ENCODE results near the gene GRIA3.
"Not testable (repeated sequence)": the region's sequence is repeated elsewhere in the genome, so short reads cannot be mapped to it uniquely, and the experiment has no call there.

Gene GRIA3

GRCh38 chrX:123357941-123358340 lies 173.9 kb downstream of the GRIA3 start:
- no peak for DNase-seq (ENCODE audit: low read depth)

GRCh38 chrX:123358457-123358856 lies 174.4 kb downstream of the GRIA3 start:
- no peak for DNase-seq (ENCODE audit: low read depth)

GRCh38 chrX:123361371-123361770 lies 177.3 kb downstream of the GRIA3 start:
- no peak for DNase-seq (ENCODE audit: low read depth)

GRCh38 chrX:123386196-123386595 lies 202.1 kb downstream of the GRIA3 start:
- not testable (repeated sequence) for DNase-seq (ENCODE audit: low read depth)

- no peak for DNase-seq (ENCODE audit: low read depth)
These were observed 208.8 kb downstream of the GRIA3 start for GRCh38 chrX:123392921-123393320.

GRCh38 chrX:123399709-123400108 lies 215.6 kb downstream of the GRIA3 start:
- no peak for DNase-seq (ENCODE audit: low read depth)

- DNase-seq (ENCODE audit: low read depth): no peak
These were observed 221.2 kb downstream of the GRIA3 start for GRCh38 chrX:123405231-123405630.

- no peak for DNase-seq (ENCODE audit: low read depth)
These were observed 225.0 kb downstream of the GRIA3 start for GRCh38 chrX:123408821-123409737.

GRCh38 chrX:123422875-123423274 lies 238.8 kb downstream of the GRIA3 start:
- DNase-seq (ENCODE audit: low read depth): peak; percentile 36

- DNase-seq (ENCODE audit: low read depth): no peak
These were observed 240.5 kb downstream of the GRIA3 start for GRCh38 chrX:123424546-123424945.

- DNase-seq (ENCODE audit: low read depth): no peak
These were observed 241.4 kb downstream of the GRIA3 start for GRCh38 chrX:123425471-123425870.

GRCh38 chrX:123425904-123426303 lies 241.8 kb downstream of the GRIA3 start:
- peak; percentile 51 for DNase-seq (ENCODE audit: low read depth)

GRCh38 chrX:123432361-123433150 lies 248.5 kb downstream of the GRIA3 start:
- no peak for DNase-seq (ENCODE audit: low read depth)

GRCh38 chrX:123436512-123437136 lies 252.5 kb downstream of the GRIA3 start:
- no peak for DNase-seq (ENCODE audit: low read depth)

- not testable (repeated sequence) for DNase-seq (ENCODE audit: low read depth)
These were observed 255.8 kb downstream of the GRIA3 start for GRCh38 chrX:123439926-123440325.

- DNase-seq (ENCODE audit: low read depth): no peak
These were observed 258.7 kb downstream of the GRIA3 start for GRCh38 chrX:123442764-123443163.

GRCh38 chrX:123447506-123447905 lies 263.4 kb downstream of the GRIA3 start:
- no peak for DNase-seq (ENCODE audit: low read depth)

- no peak for DNase-seq (ENCODE audit: low read depth)
These were observed 265.3 kb downstream of the GRIA3 start for GRCh38 chrX:123449335-123449734.

- no peak for DNase-seq (ENCODE audit: low read depth)
These were observed 266.1 kb downstream of the GRIA3 start for GRCh38 chrX:123450222-123450621.

- DNase-seq (ENCODE audit: low read depth): no peak
These were observed 270.8 kb downstream of the GRIA3 start for GRCh38 chrX:123454712-123455431.

GRCh38 chrX:123455693-123456092 lies 271.6 kb downstream of the GRIA3 start:
- DNase-seq (ENCODE audit: low read depth): no peak

- no peak for DNase-seq (ENCODE audit: low read depth)
These were observed 280.6 kb downstream of the GRIA3 start for GRCh38 chrX:123464709-123465108.

Data from fibroblast of the conjunctiva (primary cell).